HG03159 (cell line): ENCODE measurements around the gene ZC3HAV1L.
"Not testable (repeated sequence)": the region's sequence is repeated elsewhere in the genome, so short reads cannot be mapped to it uniquely, and the experiment has no call there.

Experiments
- ATAC-seq: cut with Tn5 transposase; IDR thresholded peaks from one replicate; pipeline ENCODE4 v1.9.1; 2021; ENCODE audit warnings: mild to moderate bottlenecking, moderate library complexity; ENCODE audit not compliant: unreplicated experiment

ZC3HAV1L gene

DNA sequence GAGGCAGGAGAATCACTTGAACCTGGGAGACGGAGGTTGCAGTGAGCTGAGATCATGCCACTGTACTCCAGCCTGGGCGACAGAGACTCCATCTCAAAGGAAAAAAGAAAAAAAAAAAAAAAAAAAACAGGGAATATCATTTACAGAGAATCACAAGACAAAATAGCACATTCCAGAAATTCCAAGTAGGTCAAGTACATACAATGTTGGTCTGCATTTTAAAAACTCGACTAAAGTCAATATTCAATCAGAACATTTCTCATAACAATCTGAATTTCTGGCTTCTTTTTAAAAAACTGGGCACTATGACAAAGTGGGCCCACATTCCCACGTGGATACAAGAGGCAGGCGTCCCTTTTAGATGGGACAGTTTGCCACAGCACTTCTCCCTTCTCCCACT lies 12.8 kb downstream of the ZC3HAV1L start:
- no peak for ATAC-seq

DNA sequence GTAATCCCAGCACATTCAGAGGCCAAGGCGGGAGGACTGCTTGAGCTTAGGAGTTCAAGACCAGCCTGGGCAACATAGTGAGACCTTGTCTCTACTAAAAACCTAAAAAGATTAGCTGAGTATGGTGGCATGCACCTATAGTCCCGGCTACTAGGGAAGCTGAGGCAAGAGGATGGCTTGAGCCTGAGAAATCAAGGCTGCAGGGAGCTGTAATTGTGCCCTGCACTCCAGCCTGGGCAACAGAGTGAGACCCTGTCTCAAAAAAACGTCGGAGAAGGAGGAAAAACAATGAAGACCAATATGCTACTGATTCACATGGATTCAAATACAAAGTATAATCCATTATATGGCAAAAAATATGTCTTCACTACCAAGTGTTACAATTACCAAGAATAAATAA lies 13.6 kb downstream of the ZC3HAV1L start:
- ATAC-seq: no peak

DNA sequence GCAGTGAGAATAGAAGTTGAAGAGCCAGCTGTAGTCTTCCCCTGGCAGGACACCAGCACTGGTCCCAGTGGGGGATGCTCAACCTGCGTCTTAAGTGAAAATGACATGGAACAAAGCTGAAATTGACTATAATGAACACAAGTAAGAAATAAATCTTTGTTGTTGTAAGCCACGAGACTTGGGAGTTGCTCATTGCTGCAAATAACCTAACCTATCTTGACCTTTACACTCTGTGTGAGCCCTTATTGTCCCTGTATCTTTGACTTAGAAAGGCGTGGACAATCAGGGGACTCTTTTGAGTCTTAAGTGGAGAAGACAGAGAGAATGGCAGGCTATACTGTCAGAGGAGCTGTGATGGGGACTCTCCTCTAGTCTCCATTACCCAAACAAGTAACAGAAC lies 16.9 kb downstream of the ZC3HAV1L start:
- ATAC-seq: no peak

DNA sequence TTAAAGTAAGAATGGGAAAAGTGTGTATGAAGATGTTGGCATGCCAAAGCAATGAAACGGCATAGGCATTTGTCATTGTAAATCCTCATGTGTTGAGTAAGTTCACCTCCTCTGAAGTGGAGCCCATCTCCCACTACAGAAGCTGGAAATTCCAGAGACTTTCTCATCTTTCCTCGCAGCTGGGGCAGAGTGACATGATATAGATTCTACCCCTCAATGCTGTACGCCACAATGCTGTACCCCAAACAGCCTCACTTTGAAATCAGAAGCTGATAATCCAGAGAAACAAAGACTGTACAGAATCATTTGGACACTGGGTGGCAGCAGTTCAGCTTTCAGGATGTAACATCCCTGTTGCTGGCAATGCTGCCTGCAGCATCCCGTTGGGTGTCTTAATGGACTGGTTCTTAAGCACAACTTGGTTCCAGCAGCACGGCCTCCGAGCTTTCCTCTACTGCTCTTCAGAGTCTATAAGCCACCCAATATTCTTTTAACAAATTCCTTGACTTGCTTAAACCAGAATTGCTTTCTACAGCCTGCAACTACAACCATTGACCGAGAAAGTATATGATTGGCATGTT lies 18.8 kb downstream of the ZC3HAV1L start:
- ATAC-seq: peak; percentile 97

DNA sequence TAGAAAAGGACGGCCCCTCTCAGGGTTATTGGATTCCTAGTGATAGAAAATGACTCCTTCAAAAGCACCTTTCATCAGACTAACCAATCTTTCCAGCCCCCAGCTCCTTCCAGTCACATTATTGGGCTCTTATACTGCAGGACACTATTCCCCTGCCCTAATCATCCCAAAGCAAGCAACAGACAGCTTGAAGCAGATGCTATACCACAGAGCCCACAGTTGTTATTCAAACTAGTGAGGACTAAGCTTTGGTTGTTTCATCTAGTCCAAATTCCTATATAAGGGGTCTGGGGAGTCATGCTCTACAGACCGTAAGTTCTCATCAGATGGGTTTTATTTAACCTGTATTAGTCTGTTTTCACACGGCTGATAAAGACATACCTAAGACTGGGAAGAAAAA lies 24.5 kb downstream of the ZC3HAV1L start:
- no peak for ATAC-seq

DNA sequence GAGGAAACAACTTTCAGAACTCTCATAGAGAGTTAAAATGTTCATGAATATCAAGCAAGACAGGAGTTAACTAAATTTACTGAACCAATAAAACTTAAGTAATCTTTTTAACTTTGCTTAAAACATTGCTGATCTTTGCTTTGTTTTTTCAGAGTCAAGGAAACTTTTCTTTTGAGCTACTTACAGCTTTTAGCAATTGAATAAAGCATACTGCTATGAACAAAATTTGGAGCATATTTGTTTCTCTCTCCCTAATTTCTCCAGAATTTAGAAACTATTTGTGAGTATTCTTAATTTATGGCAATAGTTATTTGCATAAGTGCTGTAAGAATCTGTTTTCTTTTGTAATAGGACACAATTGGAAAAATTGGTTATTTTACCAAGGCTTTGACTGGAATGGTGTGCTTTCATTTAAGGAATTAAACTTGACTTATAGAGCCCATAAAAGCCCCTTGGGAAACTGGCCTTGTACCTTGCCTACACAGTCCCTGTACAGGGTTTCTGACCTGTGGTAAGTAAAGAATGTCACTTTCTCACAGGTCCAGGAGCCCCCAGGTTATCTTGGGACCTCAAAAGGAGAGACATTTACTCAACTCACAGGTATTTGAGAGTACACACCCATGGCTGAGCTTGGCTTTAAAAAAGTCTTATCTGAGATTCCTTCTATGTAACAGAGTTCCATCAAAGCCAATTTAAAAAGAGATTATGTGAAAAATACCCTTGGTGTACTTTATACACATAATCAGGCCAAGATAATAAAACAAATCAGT lies 31.3 kb downstream of the ZC3HAV1L start:
- ATAC-seq: no peak

DNA sequence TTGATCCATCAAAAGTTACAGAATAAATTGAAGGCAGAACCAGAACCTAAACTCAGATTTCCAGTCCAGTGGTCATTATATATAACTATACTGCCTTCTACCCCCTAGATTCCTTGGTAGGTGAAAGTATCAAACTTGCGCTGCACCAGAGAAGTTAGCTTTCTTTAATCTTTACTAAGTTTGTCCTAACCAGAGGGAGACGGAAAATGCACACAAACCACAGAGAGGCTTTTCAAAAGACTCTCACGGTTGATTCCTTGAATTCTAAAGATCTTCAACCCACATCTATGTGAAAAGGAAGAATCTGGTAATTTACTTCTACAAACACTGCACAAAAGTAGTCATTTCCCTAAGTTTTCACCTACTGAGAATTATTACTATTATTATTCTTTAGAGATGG lies 36.4 kb downstream of the ZC3HAV1L start:
- ATAC-seq: no peak

DNA sequence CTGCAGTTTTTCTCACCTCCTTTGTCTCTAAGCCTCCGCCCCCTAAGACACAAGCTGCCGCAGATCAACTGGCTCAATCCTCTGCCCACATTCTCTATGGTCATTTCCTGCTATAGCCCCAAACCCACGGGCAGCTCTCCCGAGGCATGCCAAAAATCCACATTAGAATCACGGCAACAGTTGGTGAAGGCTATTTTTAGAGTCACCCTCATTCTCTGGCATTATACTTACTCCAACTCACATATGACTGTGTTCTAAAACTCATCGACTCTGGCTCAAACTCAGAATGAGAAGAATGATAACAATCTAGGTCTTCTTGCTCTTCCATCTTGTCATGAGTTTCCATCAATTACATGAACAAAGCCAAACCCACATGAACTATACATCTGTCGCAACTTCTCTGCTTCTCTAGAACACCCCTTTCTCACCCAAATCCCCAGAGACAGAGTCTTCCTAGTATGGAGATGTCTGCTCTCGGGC lies 43.8 kb downstream of the ZC3HAV1L start:
- no peak for ATAC-seq

DNA sequence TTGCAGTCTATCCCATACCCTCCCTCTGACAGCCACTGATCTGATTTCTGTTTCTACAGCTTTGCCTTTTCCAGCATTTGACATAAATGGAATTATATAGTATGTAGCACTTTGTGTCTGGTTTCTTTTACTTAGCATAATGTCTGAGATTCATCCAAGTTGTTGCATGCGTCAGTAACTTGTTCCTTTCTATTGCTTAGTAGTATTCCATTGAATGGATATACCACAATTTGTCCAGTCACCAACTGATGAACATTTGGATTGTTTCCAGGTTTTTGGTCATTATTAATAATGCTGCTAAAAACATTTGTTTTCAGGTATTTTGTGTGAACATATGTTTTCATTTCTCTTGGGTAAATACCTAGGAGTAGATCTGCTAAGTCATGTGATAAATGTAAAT lies 48.2 kb downstream of the ZC3HAV1L start:
- no peak for ATAC-seq

DNA sequence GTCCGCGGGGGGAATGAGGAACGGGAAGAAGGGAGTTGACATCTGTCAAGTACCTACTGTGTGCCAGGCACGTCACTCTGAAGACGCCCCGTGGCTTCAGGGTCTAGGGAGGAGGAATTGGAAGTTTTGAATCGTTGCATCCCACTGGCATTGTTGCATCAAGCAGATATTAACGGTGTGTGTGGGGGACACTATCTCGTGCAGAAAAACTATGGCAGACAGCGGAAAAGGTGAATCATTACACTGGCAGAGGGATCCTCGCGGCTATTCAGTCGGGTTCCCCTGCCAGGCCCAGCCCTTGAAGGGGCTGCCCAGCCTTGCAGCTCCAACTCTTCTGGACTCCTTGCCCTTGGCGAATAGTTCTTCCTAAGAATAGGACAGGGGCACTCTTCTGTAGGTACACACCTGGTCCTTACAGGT lies 53.6 kb downstream of the ZC3HAV1L start:
- ATAC-seq: no peak

DNA sequence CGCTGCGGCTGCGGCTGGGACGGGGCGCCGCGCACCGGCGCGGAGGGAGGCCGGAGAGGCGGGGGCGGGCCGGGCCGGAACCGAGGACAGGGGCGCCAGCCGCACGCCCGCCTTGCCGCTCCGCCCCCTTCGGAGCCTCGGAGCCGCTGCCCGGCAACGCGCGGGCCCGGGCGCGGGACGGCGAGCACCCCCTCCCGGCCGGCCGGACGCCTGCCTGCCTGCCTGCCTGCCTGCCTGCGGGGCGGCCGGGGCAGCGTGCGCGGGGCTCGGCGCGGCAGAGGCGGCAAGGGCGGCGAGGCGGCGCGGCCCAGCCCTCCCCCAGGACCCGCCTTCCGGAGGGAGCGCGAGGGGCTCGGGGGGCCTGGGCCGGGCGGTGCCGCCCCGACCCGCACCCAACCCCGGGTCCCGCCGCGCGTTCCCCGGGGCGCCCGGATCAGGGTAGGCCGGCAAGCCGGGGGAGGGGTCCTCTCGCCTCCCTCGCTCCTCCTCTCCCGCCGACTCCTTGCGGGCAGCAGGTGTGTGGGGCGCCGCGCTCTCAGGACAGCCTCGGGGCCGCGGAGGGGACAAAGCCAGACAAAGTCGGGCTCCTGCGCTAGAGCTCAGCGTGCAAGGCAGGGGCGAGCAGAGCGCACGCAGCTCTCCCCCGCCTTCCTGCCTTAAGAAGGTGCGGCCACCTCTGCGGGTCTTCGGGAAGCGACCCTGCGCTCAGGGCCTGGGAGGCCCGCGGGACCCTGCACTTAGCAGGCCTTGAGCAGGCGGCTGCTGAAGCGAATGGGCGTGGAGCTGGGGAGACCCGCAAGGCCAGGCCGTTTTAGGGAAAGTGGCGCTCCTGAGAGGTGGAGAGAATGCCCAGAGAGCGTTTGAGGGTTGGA lies 54.3 kb downstream of the ZC3HAV1L start, which contains the start of gene KIAA1549:
Gene KIAA1549 (minus strand): TSS at position 58 of the 872 bp plus-strand sequence. CDS start 120 bp downstream, outside the sequence.
- peak; percentile 85 for ATAC-seq

DNA sequence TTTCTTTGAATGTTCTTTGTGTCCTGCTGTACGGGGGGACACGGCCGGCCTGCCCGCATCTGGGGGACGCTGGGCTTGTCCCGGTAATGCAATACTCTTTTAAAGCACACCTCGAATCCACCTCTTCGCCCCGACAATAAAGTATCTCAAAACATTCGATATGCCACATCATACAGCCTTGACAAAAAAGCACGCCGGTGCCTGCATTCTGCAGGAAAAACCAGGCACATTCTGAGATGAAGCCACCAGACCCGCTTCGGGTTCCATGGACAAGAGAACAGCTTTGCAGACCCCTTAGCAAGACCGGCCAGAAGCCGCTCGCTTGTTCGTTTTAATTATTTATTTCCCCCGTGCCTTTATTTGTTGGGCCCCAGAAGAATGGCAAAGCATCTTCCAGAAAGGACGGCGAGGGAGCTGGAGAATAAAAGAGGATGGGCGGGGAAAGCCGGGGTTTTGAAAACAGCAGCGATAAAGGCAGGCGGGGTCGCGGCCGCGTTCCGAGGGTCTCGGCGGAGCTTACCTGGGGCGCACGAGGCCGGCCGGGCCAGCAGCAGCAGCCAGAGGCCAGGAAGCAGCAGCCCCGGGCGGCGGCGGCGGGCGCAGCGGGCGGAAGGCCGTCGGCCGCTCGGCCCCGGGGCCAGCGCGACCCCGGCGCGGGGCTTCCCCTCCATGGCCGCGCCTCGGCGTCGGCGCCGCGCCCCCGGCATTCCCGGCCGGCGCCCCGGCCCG lies 55.1 kb downstream of the ZC3HAV1L start:
- peak; percentile 43 for ATAC-seq

DNA sequence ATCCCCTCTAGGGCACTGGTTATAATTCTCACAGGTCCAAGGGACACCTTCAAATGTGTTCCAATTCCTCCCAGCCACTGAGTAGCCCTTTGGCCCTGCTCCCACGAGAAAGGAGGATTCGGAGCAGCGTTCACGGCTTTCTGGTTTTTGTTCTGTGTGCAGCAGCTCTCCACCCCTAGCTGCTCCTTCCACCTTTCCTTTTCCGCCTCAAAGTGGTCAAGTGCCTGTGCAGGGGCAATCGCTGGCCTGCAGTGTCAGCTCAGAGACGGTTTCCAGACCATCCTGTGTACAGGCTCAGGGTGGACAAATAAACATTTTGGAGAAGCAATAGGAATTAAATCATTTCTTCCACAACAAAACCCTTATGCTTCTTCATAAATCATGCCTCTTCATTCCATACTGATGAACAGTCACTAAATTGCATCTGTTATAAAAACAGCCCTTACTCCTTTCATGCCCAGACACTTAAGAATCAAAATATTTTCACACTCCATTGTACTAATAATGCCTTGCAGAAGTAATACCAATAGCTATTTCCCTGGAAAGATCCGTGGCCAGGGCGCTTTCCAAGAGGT lies 55.8 kb downstream of the ZC3HAV1L start:
- ATAC-seq: no peak

DNA sequence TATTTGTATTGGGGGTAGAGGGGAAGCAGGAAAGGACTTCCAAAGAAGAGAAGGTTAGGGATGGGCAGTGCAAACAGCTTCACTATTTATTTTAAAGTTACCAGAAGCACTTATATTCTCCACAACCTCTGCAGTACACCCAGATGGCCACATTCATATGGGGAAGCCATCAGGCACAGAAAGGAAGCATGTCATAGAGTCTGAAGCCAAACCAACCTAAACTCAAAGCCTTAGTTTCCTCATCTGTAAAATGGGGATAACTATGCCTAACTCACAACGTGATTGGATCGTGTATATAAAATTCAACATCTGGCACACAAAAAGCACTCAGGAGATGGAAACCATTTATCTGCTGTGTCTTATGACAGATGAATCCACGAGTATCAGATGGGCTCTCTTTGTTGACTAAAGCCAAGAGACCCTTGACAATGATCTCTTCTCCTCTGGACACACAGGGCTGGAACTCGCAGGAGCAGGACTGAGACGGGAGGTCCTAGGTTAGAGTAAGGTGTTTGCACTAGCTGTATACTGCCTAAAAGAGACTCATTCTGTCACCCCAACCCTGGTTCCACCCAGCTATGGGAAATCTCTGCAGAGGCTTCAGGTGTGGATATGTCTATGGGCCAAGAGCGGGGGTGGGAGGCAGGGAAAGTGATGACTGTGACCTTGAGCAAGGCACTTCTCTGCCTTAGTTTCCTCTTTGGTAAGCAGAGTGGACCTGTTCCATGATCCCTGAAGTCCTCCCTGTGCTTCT lies 56.4 kb downstream of the ZC3HAV1L start:
- peak; percentile 40 for ATAC-seq

DNA sequence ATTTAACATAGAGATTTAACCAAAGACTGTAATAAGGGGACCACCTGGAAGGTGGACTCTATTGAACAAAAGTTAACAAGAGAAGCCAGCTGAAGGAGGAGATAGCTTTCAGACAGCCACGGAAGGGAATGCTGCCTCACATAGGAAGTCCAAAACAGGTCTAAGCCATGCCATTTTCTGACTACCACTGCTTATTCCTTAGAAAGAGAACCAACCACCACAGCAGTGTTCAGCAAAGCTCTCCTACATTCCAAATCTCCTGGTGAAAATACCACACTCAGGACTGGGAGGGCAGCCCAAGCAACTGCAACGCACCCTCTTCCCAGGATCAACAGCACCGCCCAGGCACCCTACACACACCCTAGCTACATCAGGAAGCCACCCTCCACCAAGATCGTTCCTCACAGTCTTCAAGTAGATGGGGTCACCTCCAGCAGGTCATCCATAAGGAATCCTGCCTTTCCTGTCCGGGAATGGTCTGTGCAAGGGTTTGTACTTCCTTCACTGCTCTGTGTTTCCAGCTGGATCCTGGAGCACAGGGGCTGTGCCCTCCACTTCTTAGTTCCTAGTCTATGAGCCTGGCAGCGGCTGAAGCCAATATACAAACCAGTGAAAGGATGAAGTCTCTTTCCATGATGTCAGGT lies 57.2 kb downstream of the ZC3HAV1L start:
- ATAC-seq: no peak

DNA sequence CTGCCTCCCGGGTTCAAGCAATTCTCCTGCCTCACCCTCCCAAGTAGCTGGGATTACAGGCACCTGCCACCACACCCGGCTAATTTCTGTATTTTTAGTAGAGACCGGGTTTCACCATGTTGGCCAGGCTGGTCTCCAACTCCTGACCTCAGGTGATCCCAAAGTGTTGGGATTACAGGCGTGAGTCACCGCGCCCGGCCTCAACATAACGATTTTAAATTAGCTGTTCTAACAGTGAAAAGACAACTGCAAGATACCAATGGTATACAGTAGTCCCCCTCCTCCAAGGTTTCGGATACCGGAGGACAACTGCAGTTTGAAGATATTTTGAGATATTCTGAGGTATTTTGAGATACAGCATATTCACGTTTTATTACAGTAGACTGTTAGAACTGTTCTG lies 59.7 kb downstream of the ZC3HAV1L start:
- ATAC-seq: not testable (repeated sequence)
